ENCODE data around the gene RETN. TPM values are rescaled to one million over a fixed set of nuclear protein-coding genes. Genes with fewer than 3 reads are reported as not detected.

RETN gene
- total RNA-seq, 1 experiment from 2014 or later: not detected

- Histone ChIP-seq H3K4me3 (ENCODE audit: low read depth, low read length) (no peak overlapping the region), H3K36me3 (ENCODE audit: control insufficient read depth, insufficient read depth, low read length) (no peaks in the 10 kb centered on the region), H3K27me3 (replicated peaks; ENCODE audit: control insufficient read depth, insufficient read depth, low read length) (no peaks in the 10 kb centered on the region), H3K4me1 (no peaks in the 10 kb centered on the region), H3K9me3 (no peaks in the 10 kb centered on the region)
- no TSS peak for BruUV-seq (replicated peaks)
- no peak for DNase-seq
- ChIA-PET POLR2A (no interaction called here), CTCF (no interaction called here)
- intact Hi-C loops (cut with micrococcal nuclease; ENCODE audit: unreplicated experiment): no loop called here
- no peak overlapping the region for H3K27ac Mint-ChIP-seq (ENCODE audit: unreplicated experiment)
- H3K9me3 Mint-ChIP-seq (ENCODE audit: unreplicated experiment): no peaks in the 10 kb centered on the region
- no peaks in the 10 kb centered on the region for H3K36me3 Mint-ChIP-seq (ENCODE audit: insufficient read depth, unreplicated experiment)
- no peaks in the 10 kb centered on the region for H3K27me3 Mint-ChIP-seq (ENCODE audit: insufficient read depth, unreplicated experiment)
- no peak overlapping the region for H3K4me3 Mint-ChIP-seq (ENCODE audit: unreplicated experiment)
- no peaks in the 10 kb centered on the region for H3K4me1 Mint-ChIP-seq (ENCODE audit: low read depth, unreplicated experiment)
- TF ChIP-seq CTCF (IDR thresholded peaks at IDR 0.05; ENCODE audit: insufficient read depth in 1 of 2, low read depth in 1 of 2, low read length in 1 of 2, severe bottlenecking in 1 of 2, unreplicated experiment in 1 of 2): no peak
These were observed 23.7 kb downstream of the RETN start for GRCh38 chr19:7692417-7693088.

GRCh38 chr19:7694499-7694898 is 25.6 kb downstream of the RETN start:
- Histone ChIP-seq H3K4me1 (no peaks in the 10 kb centered on the region), H3K36me3 (ENCODE audit: control insufficient read depth, insufficient read depth, low read length) (no peaks in the 10 kb centered on the region), H3K27me3 (replicated peaks; ENCODE audit: control insufficient read depth, insufficient read depth, low read length) (no peaks in the 10 kb centered on the region), H3K4me3 (ENCODE audit: low read depth, low read length) (no peak overlapping the region), H3K9me3 (no peaks in the 10 kb centered on the region)
- TF ChIP-seq CTCF (IDR thresholded peaks at IDR 0.05; ENCODE audit: insufficient read depth in 1 of 2, low read depth in 1 of 2, low read length in 1 of 2, severe bottlenecking in 1 of 2, unreplicated experiment in 1 of 2): no peak
- intact Hi-C loops (cut with micrococcal nuclease; ENCODE audit: unreplicated experiment): no loop called here
- H3K9me3 Mint-ChIP-seq (ENCODE audit: unreplicated experiment): no peaks in the 10 kb centered on the region
- H3K27me3 Mint-ChIP-seq (ENCODE audit: insufficient read depth, unreplicated experiment): no peaks in the 10 kb centered on the region
- POLR2A ChIA-PET: no interaction called here
- H3K27ac Mint-ChIP-seq (ENCODE audit: unreplicated experiment): no peak overlapping the region
- no peaks in the 10 kb centered on the region for H3K4me1 Mint-ChIP-seq (ENCODE audit: low read depth, unreplicated experiment)
- no peak overlapping the region for H3K4me3 Mint-ChIP-seq (ENCODE audit: unreplicated experiment)
- H3K36me3 Mint-ChIP-seq (ENCODE audit: insufficient read depth, unreplicated experiment): no peaks in the 10 kb centered on the region
- DNase-seq: no peak
- CTCF ChIA-PET: no interaction called here
- BruUV-seq (replicated peaks): no TSS peak

GRCh38 chr19:7697721-7698287 is 29.0 kb downstream of the RETN start:
- H3K4me3 Mint-ChIP-seq (ENCODE audit: unreplicated experiment): no peak overlapping the region
- ChIA-PET POLR2A (no interaction called here), CTCF (interaction anchor here (0.6 to 1.5 kb wide), 3 partner anchors 17 to 129 kb away, joined by 3 to 5 read pairs (median 3); partner anchors contain the start of gene TRAPPC5)
- no peak for DNase-seq
- Histone ChIP-seq H3K9me3 (no peaks in the 10 kb centered on the region), H3K4me1 (no peaks in the 10 kb centered on the region), H3K27me3 (replicated peaks; ENCODE audit: control insufficient read depth, insufficient read depth, low read length) (no peaks in the 10 kb centered on the region), H3K36me3 (ENCODE audit: control insufficient read depth, insufficient read depth, low read length) (no peaks in the 10 kb centered on the region), H3K4me3 (ENCODE audit: low read depth, low read length) (no peak overlapping the region)
- no peak overlapping the region for H3K27ac Mint-ChIP-seq (ENCODE audit: unreplicated experiment)
- intact Hi-C loops (cut with micrococcal nuclease; ENCODE audit: unreplicated experiment): no loop called here
- H3K36me3 Mint-ChIP-seq (ENCODE audit: insufficient read depth, unreplicated experiment): no peaks in the 10 kb centered on the region
- no peaks in the 10 kb centered on the region for H3K27me3 Mint-ChIP-seq (ENCODE audit: insufficient read depth, unreplicated experiment)
- H3K4me1 Mint-ChIP-seq (ENCODE audit: low read depth, unreplicated experiment): no peaks in the 10 kb centered on the region
- TF ChIP-seq CTCF (IDR thresholded peaks at IDR 0.05; ENCODE audit: insufficient read depth in 1 of 2, low read depth in 1 of 2, low read length in 1 of 2, severe bottlenecking in 1 of 2, unreplicated experiment in 1 of 2): no peak
- H3K9me3 Mint-ChIP-seq (ENCODE audit: unreplicated experiment): no peaks in the 10 kb centered on the region
- BruUV-seq (replicated peaks): no TSS peak
